Astrocyte of the hippocampus (primary cell): ENCODE measurements around the gene RALGDS.
"Not testable (repeated sequence)": the region's sequence is repeated elsewhere in the genome, so short reads cannot be mapped to it uniquely, and the experiment has no call there.

ENCODE experiments used
- DNase-seq: peaks from one replicate; pipeline ENCODE4 v3.0.0; 2011; ENCODE audit warnings: low read depth, low spot score

RALGDS gene

GRCh38 chr9:133070500-133070961 lies 50.5 kb downstream of the RALGDS start:
- not testable (repeated sequence) for DNase-seq

GRCh38 chr9:133068431-133068830 lies 52.6 kb downstream of the RALGDS start:
- not testable (repeated sequence) for DNase-seq

GRCh38 chr9:133067813-133068212 lies 53.2 kb downstream of the RALGDS start:
- DNase-seq: peak; percentile 18

- DNase-seq: no peak
Measured at GRCh38 chr9:133067006-133067405, 54.0 kb downstream of the RALGDS start.

- no peak for DNase-seq
Measured at GRCh38 chr9:133066181-133066983, 54.7 kb downstream of the RALGDS start.

GRCh38 chr9:133065070-133065388 lies 56.0 kb downstream of the RALGDS start:
- DNase-seq: no peak

GRCh38 chr9:133064241-133065069 lies 56.6 kb downstream of the RALGDS start:
- no peak for DNase-seq

- no peak for DNase-seq
Measured at GRCh38 chr9:133063500-133064231, 57.4 kb downstream of the RALGDS start.

- no peak for DNase-seq
Measured at GRCh38 chr9:133063159-133063499, 57.9 kb downstream of the RALGDS start.

GRCh38 chr9:133062569-133062968 lies 58.5 kb downstream of the RALGDS start:
- DNase-seq: not testable (repeated sequence)

- DNase-seq: not testable (repeated sequence)
Measured at GRCh38 chr9:133061764-133062145, 59.3 kb downstream of the RALGDS start, which contains the start of gene CEL. Gene CEL, plus strand, starts transcription at chr9:133061981. Its CDS starts 22 bp downstream, at chr9:133062003.

- DNase-seq: peak; percentile 30
Measured at GRCh38 chr9:133061019-133061763, 59.8 kb downstream of the RALGDS start.

- DNase-seq: no peak
Measured at GRCh38 chr9:133060417-133060841, 60.6 kb downstream of the RALGDS start.

GRCh38 chr9:133059623-133060022 lies 61.4 kb downstream of the RALGDS start:
- DNase-seq: no peak

GRCh38 chr9:133058550-133059320 lies 62.3 kb downstream of the RALGDS start:
- no peak for DNase-seq

- no peak for DNase-seq
Measured at GRCh38 chr9:133058071-133058470, 63.0 kb downstream of the RALGDS start.

- no peak for DNase-seq
Measured at GRCh38 chr9:133057553-133057952, 63.5 kb downstream of the RALGDS start.

- DNase-seq: no peak
Measured at GRCh38 chr9:133057006-133057405, 64.0 kb downstream of the RALGDS start.

GRCh38 chr9:133056533-133056932 lies 64.5 kb downstream of the RALGDS start:
- DNase-seq: no peak

GRCh38 chr9:133055788-133056420 lies 65.1 kb downstream of the RALGDS start:
- no peak for DNase-seq
